Uterus (tissue), 2 donors: ENCODE results near the gene GDPD3.

Source experiments
- CTCF ChIP-seq, 4 experiments: fragments of 200-600 bp in 2 of 4; fragments of 450-650 bp in 2 of 4; sonication (generic) in 2 of 4; IDR thresholded peaks; one replicate each; pipeline ENCODE4 v1.5.1; 2016 to 2019; ENCODE audit warnings: antibody characterized with exemption in 4 of 4, mild to moderate bottlenecking in 2 of 4, moderate library complexity in 1 of 4
- POLR2A ChIP-seq, 2 donors: fragments of 450-650 bp; IDR thresholded peaks; one replicate each; pipeline ENCODE4 v1.6.1; 2016; ENCODE audit warnings: antibody characterized with exemption in 2 of 2, mild to moderate bottlenecking in 1 of 2, moderate library complexity in 1 of 2

- TF ChIP-seq CTCF (IDR thresholded peaks at IDR 0.05), result no peak
- TF ChIP-seq POLR2A (IDR thresholded peaks at IDR 0.05), result no peak
These were observed 30.0 kb upstream of the GDPD3 start for GRCh38 chr16:30143347-30143702.
